Measurements from ENCODE around the gene CYLC2.

CYLC2 gene, protein sequence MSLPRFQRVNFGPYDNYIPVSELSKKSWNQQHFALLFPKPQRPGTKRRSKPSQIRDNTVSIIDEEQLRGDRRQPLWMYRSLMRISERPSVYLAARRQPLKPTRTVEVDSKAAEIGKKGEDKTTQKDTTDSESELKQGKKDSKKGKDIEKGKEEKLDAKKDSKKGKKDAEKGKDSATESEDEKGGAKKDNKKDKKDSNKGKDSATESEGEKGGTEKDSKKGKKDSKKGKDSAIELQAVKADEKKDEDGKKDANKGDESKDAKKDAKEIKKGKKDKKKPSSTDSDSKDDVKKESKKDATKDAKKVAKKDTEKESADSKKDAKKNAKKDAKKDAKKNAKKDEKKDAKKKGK

DNA sequence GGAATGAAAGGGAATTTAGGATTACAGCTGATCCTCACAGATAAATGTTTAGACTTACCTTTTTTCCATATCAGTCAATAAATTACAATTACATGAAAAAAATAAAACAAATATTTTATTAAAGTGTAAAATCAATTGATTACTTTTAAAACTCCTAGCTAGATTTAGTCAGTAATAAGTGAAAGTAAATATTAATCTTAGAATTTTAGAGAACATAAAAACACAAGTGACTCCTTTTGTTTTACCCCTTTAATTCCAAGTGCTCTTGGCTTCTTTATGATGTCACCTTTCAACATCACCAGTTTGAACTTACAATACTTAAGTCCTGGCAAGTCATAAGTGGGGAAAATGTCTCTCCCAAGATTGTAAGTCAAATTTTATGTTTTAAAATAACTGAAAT lies at the start of gene CYLC2:
TSS of gene CYLC2 (plus strand) at position 301 of the 400 bp plus-strand sequence. CDS start at position 349, 48 bp downstream.
- DNase-seq = no peak

DNA sequence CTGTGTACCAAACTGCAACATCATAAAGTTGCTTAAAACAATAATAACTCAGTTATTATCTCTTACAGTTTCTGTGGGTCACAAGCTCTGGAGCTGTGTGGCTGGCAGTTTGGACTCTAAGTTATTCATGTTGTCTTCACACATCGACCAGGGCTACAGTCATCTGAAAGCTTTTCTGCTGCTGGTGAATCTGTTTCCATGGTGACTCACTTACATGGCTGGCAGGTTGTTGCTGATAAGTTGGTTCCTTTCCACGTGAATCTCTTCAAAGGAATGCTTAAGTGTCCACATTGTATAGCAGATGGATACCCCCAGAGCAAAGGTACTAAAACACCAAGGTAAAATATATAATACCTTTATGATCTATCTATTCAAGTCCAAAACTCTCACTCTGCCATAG lies 44.8 kb upstream of the CYLC2 start:
- DNase-seq = no peak

DNA sequence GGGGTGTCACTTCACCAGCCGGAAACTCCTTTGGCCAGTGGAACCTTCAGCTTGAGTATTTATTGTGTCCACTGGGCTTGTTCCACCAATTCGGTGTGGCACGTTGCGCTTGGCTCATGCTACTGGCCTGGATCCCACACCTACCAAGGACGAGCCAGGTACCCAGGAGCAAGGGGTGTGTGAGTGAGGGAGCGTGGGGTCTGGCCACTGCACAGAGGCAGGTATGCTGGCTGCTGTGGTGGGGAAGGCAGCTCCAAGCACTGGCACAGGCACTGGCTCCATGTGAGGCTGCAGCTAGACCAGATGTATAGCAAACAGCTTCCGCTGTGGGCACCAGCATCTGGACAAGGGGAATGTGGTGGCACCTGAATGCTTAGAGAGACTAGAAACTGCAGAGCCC lies 28.1 kb upstream of the CYLC2 start:
- DNase-seq = no peak

DNA sequence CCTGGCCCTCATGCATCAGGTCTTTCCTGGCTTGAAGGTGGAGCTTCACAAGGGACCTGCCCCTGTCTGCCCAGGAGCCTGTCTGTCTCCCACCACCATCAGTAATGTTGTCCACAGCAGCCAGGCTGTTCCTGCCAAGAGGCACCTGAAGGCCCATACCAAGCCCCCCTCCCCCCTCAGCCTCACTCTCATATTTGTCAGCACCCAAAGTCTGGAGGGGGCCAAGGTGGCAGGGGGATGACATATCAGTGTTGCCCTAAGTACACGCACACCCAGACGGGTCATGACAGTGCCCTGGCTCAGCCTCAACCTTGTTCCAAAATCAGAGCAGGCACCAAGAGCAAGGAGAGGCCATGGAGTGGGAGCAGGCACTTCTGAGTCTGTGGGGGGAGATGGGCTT lies 27.2 kb upstream of the CYLC2 start:
- DNase-seq = no peak

DNA sequence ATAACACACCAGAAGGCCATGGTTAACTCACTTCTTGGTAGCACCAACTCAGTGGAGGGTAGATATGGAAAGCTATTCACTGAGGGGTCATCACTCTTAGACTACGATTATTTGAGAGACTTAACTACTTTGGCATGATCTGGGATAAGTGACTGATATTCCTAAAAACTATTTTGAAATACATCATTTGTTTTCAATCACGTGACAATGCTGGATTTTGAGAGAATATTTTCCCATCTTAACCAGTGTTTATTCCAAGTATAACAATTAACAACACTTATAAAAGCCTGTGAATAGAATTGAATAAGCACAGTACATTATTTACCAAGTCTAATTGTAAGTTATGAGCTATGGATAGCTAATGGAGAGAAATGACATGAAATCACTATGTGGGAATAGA lies 22.4 kb upstream of the CYLC2 start:
- DNase-seq = no peak

DNA sequence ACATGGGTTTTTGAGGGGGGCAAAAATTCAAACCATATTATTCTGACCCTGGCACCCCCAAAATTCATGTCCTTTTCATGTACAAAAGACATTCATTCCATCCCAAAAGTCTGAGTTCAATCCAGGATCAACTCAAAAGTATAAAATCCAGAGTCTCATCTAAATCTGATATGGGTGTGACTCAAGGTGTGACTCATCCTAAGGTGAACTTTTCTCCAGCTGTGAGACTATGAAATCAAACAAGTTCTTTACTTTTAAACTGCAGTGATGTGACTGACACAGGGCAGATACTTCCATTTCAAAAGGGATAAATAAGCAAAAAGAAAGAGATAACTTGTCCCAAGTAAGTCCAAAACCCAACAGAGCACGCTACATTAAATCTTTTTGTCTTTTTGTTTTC lies 20.6 kb upstream of the CYLC2 start:
- DNase-seq = no peak

DNA sequence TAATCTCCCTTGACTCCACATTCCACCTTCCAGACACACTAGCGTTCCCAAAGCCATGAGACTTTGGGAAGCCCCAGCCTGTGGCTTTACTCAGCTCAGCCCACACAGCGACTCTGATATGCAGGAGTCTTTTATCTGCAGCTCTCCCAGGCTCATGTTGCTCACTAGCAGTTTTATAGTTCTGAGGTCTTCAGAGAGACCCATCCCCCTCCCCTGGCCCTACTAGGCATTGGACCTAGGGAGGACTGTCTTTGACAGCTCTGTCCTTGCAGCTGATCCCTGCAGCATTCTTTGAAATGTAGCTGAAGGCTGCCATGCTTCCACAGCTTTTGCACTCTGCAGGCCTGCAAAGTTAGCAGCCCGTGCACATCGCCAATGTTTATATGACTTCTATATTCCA lies 19.9 kb upstream of the CYLC2 start:
- DNase-seq = no peak

GRCh38 chr9:102985162-102985895 lies 9.8 kb upstream of the CYLC2 start:
- DNase-seq = no peak

DNA sequence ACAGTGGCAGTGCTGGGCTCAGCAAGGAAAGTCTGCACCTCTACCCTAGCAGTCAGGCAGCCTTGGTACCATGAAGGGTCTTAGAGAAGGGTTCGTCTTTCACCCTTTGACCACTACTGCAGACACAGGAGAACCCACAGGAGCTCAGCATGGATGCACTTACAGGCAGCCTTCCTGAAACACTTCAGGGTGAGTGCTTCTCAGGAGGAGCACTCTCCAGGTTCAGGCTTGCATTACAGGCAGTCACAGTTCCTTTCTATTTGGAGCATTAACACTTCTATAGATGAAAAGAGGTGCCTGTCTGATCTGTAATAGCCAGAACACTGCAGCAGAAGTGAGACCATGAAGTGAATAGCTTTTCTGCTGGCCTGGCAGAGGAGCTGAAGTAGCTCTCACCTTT lies 8.7 kb upstream of the CYLC2 start:
- DNase-seq = no peak

DNA sequence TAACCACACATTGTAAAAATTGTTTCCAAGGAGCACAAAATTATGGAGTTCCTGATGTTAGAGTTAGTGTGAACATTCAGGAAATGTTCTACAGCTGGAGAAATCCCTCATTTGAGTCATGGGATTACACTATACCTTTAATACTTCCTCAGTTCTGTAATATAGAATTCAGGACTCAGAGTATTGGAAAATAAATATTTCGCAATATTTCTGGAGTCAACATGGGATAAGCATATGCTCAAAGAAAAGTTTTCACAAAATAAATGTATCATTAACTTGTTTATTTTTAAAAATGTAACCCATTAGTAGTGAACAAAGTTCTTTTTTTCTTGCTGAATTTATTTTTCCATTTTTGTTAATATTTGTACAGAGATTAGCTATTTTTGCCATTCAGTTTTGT lies 8.6 kb downstream of the CYLC2 start:
- no peak for DNase-seq

DNA sequence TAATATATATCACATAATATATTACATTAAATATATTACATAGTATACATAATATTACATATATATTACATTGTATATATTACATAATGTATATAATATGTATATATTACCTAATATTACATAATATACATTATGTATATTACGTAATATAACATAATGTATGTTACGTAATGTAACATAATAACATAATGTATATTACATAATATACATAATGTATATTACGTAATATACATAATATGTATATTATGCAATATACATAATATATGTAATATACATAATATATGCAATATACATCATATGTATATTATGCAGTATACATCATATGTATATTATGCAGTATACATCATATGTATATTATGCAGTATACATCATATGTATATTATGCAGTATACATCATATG lies 19.1 kb downstream of the CYLC2 start:
- no peak for DNase-seq

DNA sequence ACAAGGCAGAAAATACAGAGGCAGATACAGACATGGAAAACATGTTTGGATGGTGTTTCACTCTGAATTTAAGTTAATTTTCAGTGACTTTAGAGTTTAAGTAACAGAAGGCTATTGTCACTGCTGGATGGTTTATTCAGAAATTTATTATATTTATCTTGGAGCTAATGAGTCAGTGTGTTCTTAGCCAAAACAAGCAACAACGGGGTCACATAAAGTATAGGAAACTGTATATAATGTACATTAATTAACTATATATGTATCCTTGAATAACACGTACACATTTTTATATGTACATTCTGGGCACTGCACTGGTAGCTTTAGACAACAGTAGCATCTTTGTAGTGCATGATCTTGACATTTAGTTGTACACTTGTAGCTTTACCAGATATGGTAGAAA lies 30.7 kb downstream of the CYLC2 start:
- no peak for DNase-seq

DNA sequence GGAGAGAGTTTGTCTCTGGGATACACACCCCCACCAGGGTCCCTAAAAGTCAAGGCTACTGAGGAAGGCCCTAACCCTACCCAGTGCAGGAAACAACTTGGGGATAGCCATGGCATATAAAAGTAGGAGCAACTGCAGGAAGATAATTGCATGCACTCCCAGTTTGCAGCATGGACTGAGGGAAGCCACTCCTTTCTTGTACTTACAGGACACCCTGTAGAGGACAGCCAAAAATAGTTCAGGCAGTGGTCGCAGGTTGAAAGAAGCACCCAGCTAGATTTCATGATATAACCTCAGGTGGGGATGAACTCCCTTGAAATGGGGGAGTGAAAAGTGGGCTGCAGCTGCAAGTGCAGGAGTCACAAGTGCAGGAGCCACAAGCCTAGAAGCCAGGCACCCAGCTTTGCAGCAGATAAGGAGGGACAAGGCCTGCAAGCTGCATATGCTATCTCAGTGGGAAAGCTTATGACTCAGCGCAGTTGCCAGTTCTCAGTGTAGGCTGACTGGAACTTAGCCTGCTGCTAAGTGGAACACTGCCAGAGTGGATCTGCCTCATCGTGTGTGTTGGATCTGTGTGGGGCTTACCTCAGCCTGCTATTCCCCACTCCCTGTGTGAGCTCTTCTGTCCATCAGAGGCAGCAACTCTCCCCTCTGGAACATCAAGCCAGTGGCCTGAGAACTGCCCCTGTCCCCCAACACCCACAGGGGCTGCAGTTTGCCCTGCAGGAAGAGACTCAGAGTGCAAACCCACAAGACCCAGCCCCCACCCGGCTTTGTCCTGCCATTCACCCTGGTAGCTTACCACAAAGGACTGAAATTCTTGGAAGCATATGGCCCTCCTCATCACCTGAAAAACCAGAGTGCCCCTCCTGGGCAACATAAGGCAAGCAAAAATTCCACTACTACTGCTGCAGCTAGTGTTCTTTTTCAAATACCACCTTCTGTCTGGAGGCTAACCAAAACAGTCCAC lies 42.7 kb downstream of the CYLC2 start:
- no peak for DNase-seq

DNA sequence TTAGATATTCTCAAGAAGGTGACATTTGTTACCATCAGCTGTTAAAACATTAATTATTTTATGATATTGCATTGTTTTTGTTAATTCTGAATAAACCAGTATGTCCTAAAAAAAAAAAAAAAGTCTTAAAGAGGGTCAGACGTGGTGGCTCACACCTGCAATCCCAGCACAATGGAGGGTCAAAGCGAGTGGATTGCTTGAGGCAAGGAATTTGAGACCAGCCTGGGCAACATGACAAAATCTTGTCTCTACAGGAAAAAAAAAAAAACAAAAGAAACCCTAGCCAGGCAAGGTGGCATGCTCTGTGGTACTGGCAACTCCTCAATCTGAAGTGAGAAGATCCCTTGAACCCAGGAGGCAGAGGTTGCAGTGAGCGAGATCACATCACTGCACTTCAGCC lies 46.8 kb downstream of the CYLC2 start:
- no peak for DNase-seq
